ENCODE measurements around the gene NRXN3. TPM values are rescaled to one million over a fixed set of nuclear protein-coding genes. Genes with fewer than 3 reads are reported as not detected.

The NRXN3 gene
- total RNA-seq, 1 experiment from 2014 or later, result not detected

GRCh38 chr14:79658221-79658620 is 1488.0 kb downstream of the NRXN3 start:
- no peaks in the 10 kb centered on the region for H4K20me1 ChIP-seq (ENCODE audit: insufficient read depth)
- H3K9me3 ChIP-seq (ENCODE audit: insufficient read depth, low read depth), result no peaks in the 10 kb centered on the region
- 0 out of 2 replicates have a peak, but pooled peaks cover 2% of the 10 kb centered on the region for H3K27me3 ChIP-seq (ENCODE audit: insufficient read depth, low read depth)
- no peak overlapping the region for H3K27ac ChIP-seq
- H3K4me1 ChIP-seq (replicated peaks; ENCODE audit: insufficient read depth), result no peaks in the 10 kb centered on the region
- TF ChIP-seq EZH2 (IDR thresholded peaks at IDR 0.05; ENCODE audit: low read depth) (no peak), CTCF (conservative IDR thresholded peaks at IDR 0.05) (no peak)
- no peak overlapping the region for H2AFZ ChIP-seq
- H3F3A ChIP-seq (ENCODE audit: insufficient read depth, low read depth), result no peaks in the 10 kb centered on the region
- no TSS peak for BruUV-seq (replicated peaks)
- intact Hi-C loops (cut with micrococcal nuclease; ENCODE audit: unreplicated experiment), result no loop called here
- no peak overlapping the region for H3K4me2 ChIP-seq
- no peaks in the 10 kb centered on the region for H3K36me3 ChIP-seq (ENCODE audit: low read depth)
- H3K4me3 ChIP-seq, result no peak overlapping the region
- no peaks in the 10 kb centered on the region for H3K9me2 ChIP-seq (ENCODE audit: insufficient read depth)
- no peak for DNase-seq
- H3K79me2 ChIP-seq (ENCODE audit: low read depth), result no peaks in the 10 kb centered on the region
- CTCF ChIA-PET, result no interaction called here
- POLR2A ChIA-PET (ENCODE audit: unreplicated experiment), result no interaction called here

GRCh38 chr14:79658769-79659168 is 1488.6 kb downstream of the NRXN3 start:
- intact Hi-C loops (cut with micrococcal nuclease; ENCODE audit: unreplicated experiment), result no loop called here
- H3K36me3 ChIP-seq (ENCODE audit: low read depth), result no peaks in the 10 kb centered on the region
- CTCF ChIA-PET, result no interaction called here
- no peaks in the 10 kb centered on the region for H4K20me1 ChIP-seq (ENCODE audit: insufficient read depth)
- no peaks in the 10 kb centered on the region for H3K4me1 ChIP-seq (replicated peaks; ENCODE audit: insufficient read depth)
- no peak for TF ChIP-seq EZH2 (IDR thresholded peaks at IDR 0.05; ENCODE audit: low read depth)
- no peak for TF ChIP-seq CTCF (conservative IDR thresholded peaks at IDR 0.05)
- 0 out of 2 replicates have a peak, but pooled peaks cover 2% of the 10 kb centered on the region for H3K27me3 ChIP-seq (ENCODE audit: insufficient read depth, low read depth)
- H3F3A ChIP-seq (ENCODE audit: insufficient read depth, low read depth), result no peaks in the 10 kb centered on the region
- H3K79me2 ChIP-seq (ENCODE audit: low read depth), result no peaks in the 10 kb centered on the region
- H2AFZ ChIP-seq, result no peak overlapping the region
- H3K27ac ChIP-seq, result no peak overlapping the region
- no peaks in the 10 kb centered on the region for H3K9me2 ChIP-seq (ENCODE audit: insufficient read depth)
- H3K4me2 ChIP-seq, result no peak overlapping the region
- no peak for DNase-seq
- POLR2A ChIA-PET (ENCODE audit: unreplicated experiment), result no interaction called here
- BruUV-seq (replicated peaks), result no TSS peak
- no peaks in the 10 kb centered on the region for H3K9me3 ChIP-seq (ENCODE audit: insufficient read depth, low read depth)
- H3K4me3 ChIP-seq, result no peak overlapping the region

- intact Hi-C loops (cut with micrococcal nuclease; ENCODE audit: unreplicated experiment), result no loop called here
- H3K9me2 ChIP-seq (ENCODE audit: insufficient read depth), result no peaks in the 10 kb centered on the region
- BruUV-seq (replicated peaks), result no TSS peak
- no peaks in the 10 kb centered on the region for H3K9me3 ChIP-seq (ENCODE audit: insufficient read depth, low read depth)
- H3K36me3 ChIP-seq (ENCODE audit: low read depth), result no peaks in the 10 kb centered on the region
- ChIA-PET CTCF (interaction anchor here (0.6 kb wide), 1 partner anchor 1029 kb away, joined by 9 read pairs; no protein-coding TSS in a partner anchor), POLR2A (ENCODE audit: unreplicated experiment) (no interaction called here)
- no peaks in the 10 kb centered on the region for H4K20me1 ChIP-seq (ENCODE audit: insufficient read depth)
- no peak overlapping the region for H3K27ac ChIP-seq
- H3K27me3 ChIP-seq (ENCODE audit: insufficient read depth, low read depth), result 0 out of 2 replicates have a peak, but pooled peaks cover 2% of the 10 kb centered on the region
- no peaks in the 10 kb centered on the region for H3K79me2 ChIP-seq (ENCODE audit: low read depth)
- TF ChIP-seq CTCF (conservative IDR thresholded peaks at IDR 0.05), result no peak
- TF ChIP-seq EZH2 (IDR thresholded peaks at IDR 0.05; ENCODE audit: low read depth), result no peak
- H2AFZ ChIP-seq, result no peak overlapping the region
- H3K4me3 ChIP-seq, result no peak overlapping the region
- DNase-seq, result no peak
- H3K4me1 ChIP-seq (replicated peaks; ENCODE audit: insufficient read depth), result no peaks in the 10 kb centered on the region
- no peaks in the 10 kb centered on the region for H3F3A ChIP-seq (ENCODE audit: insufficient read depth, low read depth)
- no peak overlapping the region for H3K4me2 ChIP-seq
These were observed 1490.1 kb downstream of the NRXN3 start for GRCh38 chr14:79660053-79660939.

All from PC-9 (cell line).